CD4-positive, alpha-beta T cell treated with Interleukin-12 subunit alpha and Interleukin-12 subunit beta, for 1 hour (primary cell): ENCODE measurements around the gene ST7.

Source experiments
- DNase-seq: peaks from one replicate; pipeline ENCODE4 v3.0.0-alpha.2; 2020

ST7 gene

DNA sequence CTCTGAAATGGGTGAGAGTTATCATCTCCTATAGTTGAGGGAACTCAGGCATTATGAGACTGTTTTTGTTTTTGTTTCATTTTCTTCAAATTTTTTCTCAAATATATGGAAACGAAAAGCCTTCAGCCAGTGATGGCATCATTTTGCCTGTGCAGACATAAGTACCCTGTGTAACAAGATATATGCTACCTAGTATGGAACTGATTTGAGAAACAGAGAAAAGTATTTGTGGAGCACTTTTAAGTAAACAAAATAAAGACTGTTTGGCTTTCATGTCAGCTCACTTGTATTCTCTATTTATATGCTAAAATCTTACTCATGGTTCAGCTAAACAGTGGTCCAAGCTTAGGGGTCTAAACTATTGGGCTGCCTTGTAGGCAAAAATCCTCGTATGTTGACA is 219.0 kb downstream of the ST7 start:
- no peak for DNase-seq

DNA sequence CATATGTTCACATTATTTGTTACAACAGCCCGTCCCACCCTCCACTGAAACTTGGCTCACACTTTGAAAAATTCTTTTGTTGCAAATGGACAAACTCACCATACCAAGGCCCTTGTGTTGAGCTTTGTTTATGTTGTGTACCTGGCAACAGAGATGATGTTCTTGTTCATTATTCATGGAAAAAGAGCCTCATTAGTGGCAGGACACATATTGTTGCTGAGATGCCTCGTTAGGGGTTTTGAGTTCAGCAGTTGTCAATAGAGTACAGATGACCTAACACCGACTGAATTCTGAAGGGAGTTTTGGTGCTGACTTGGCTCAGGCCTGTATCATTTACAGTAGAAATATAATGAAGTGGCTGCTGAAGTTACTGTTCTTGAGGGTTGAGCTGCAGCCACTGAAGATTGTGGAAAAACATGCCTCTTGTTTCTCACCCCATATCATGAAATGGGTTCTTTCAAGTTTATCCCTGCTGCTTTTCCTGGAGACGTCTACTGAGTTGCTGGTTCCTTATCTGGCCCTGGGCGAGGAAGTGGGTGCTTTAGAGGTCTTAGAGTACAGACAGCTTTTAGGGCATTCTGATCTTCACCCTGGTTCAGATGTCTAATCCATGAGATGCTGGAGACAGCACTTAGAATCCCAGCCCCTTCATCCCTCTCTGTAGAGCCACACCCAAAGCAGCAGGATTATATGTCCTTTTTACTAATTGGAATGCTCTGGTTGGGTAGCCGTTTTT is 219.9 kb downstream of the ST7 start:
- DNase-seq = no peak

DNA sequence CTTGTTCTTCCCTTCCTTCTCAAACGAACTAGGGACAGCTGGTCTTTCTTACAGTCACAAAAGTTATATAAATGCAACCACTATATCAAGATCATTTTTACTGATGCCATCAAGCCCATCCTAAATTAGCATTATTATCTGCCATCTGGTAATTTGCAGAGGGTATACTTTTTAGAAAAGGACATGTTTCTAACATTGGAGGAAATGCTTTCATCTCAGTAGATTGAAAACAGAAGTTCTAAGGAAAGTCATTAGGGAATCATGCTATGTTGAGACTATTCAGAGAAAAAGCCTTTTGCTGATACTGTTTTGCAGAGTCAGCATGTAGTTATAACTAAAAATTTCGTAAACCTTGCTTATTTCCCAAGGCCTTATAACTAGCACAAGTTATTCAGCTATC is 222.9 kb downstream of the ST7 start:
- DNase-seq = no peak

DNA sequence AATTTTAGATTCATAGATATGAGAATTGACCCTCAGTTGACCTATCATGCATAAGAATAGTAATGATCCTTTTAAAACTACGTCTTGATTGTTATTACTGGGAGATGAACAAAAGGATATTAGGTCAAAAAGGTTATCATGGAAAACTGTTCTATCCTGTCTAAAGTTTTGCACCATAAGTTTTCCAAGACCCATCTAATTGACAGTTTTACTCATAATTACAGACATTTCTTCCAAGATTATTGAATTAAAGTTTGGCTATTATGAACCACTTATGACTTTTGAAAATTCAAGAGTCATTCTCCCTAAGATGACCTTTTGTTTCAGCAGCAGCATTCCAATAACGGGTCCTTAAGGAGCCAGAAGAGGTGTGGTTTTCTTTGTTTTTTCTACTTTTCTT is 225.3 kb downstream of the ST7 start:
- DNase-seq = no peak

DNA sequence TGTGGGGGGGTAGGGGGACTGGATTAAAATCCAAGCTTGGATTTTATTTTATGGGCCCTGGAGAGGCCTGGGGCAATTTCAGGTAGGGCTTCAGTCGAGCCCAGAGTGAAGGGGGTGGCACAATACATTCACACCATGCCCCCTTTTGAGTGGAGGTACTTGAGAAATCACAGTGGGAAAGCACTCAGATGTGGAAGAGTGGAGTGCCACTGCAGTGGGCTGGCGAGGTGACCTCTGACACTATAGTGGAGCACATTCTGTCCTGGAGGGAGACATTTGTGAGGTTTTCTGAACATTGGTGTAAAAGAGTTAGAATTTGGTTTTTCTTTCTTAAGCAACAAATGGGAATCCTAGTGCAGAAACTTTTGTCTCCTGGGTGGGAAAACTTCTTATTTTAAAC is 226.4 kb downstream of the ST7 start:
- no peak for DNase-seq

DNA sequence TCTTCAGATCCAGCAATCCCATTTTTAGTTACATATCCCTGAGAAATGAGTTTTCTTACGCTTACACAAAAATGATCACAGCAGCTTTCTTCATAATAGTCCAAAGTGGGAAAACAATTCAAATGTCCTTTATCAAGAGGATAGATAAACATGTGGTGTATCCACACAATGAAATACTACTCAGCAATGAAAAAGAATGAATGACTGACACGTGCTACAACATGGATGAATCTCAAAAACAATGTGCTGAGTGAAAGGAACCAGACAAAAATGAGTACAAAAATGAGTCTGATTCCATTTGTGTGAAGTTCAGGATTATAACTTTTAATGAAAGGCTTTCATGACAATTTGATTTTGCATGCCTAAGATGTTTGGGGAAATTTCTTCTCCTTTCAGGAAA is 230.4 kb downstream of the ST7 start:
- no peak for DNase-seq

DNA sequence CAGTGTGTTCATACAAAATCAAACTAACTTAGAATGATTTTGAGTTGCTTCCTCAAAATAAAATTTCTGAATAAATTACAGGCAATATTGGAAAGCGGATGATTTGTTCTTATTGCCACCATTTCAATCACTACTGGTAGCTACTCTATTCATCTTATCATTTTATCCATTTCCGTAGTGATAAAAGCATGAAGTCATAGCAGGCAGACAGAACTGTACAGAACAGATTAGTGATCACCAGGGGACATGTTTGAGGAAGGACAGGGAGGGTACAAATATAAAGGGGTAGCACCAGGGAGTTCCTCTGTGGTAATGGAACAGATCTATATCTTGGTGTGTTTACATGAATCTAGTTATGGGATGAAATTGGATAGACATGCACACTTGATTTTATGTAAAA is 231.1 kb downstream of the ST7 start:
- DNase-seq = no peak

DNA sequence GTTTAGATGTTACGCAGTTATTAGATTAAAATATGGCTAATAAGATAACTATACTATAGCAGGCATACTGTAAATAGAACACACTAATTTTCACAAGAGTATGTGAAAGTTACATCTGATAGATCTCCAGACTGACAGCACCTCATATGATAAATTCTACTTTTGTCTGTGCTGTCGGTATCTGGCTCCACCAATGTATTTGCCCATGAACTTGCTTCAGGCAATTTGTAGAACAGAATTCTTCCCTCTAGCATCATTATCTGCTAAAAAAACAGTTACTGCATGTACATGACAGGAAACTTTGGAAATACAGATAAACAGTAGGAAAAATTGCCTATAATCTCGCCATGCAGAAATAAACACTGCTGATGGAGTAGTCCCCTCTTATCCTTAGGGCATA is 231.8 kb downstream of the ST7 start:
- no peak for DNase-seq

DNA sequence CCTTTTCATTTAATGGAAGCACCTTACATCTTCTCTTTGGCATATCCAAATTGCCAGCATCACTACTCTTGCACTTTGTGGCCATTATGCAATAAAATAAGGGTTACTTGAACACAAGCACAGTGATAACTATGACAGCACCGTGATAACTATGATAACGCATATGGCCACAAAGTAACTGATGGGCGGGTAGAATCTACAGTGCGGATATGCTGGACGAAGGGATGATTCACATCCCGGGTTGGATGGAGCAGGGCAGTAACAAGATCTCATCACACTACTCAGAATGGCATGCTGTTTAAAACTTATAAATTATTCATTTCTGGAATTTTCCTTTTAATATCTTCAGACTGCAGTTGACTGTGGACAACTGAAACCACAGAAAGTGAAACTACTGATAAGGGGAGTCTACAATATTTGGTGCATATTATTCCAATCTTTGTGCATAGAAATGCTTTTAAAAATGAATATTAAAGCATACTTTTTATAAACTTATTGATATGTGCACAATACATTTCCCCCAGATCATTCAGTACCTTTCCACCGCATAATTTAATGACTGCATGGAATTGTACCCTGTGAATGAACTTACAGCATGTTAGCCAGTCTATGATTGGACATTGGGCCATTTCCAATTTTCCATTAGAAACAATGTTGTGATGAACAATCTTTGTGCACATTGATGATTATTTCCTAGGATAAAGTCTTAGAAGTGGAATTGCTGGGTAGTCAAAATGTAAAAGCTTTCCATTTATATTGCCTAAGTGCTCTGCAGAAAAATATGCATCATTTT is 233.1 kb downstream of the ST7 start:
- DNase-seq = no peak

DNA sequence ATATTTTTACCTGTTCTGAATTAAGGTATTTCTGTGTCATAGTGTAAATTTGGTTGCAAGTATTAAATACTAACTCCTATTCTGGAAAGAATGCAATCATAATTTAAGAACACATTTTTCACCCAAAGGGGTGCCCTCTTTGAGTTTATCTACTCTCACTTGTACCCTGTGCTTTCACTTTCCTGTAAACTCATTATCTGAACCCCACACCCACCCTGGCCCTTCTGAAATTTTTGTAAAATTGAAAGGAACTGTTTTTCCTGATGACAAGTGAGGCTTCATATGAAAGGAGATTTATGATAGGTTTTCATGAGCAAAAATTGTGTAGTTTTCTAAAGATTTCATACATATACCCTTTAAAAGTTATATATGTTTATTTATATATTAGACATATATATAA is 235.1 kb downstream of the ST7 start:
- no peak for DNase-seq

DNA sequence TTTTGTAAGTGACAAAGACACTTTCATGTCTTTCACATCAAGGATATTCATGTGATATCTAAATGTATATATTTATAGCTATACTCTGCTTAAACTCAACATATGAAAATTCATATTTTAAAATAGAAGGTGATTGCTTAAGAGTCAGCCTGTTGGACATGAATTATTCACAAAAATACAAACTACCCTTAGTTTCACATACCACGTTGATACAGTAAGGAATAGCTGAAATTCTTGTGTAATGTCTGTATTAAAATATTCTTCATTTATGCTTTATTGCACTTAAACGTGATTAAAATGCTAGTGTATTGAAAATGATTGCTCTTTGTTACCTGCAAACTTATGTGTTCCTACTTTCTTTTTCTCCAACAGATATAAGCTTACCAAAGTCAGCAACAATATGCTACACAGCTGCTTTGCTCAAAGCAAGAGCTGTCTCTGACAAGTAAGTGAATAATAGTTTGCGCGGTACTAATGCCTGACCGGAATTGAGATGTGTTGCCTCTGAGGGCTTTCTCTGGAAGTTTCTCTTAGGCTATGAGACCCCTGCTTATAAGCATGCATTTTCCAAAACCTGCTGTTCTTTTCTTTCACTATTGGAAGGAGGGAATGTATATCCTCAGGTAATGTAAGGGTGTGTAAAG is 235.8 kb downstream of the ST7 start:
- DNase-seq = no peak

DNA sequence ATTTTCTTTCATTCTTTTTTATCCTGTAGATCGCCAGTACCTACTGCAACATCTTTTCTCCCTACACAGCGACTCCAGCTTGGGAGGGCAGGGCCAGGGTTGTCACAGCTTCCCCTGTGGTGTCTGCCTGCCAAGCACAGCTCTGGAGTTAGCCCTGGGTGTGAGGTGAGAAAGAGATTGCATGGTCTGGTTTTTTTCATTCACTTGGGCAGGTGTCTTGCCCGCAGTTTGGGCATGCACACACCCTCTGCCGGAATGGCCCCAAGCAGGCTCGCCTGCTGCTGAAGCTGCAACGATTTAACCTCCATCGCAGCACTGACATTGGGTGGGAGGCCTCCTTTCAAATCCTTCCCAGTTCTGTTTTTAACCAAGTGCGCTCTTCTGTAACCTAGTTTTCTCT is 236.8 kb downstream of the ST7 start:
- DNase-seq = no peak

DNA sequence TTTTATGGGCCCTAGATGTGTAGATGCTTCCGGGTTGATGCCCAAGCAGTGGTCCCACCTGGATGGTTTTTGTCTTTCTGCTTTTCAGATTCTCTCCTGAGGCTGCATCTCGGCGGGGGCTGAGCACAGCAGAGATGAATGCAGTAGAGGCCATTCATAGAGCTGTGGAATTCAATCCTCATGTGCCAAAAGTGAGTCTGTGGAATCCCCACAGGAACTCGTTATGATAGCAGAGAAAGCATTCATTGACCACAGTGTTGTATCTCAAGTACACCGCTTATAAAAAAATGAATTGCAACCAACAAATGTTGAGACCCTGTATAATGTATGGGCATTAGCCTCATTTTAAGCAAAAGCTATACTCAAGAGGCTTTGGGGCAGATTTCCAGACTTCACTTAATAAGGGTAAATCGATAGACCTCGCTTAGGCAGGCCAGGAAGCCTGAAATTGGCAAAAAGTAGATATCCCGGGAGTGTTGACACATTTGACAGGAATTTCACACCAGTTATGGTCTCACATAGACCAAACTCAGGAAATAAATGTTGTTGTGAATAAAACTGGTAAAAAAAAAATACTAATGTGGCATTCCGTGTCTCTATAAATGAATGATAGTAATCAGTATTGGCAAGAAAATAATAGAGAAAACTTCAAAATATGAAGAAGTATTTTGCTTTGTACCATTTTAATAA is 237.6 kb downstream of the ST7 start:
- DNase-seq = no peak

DNA sequence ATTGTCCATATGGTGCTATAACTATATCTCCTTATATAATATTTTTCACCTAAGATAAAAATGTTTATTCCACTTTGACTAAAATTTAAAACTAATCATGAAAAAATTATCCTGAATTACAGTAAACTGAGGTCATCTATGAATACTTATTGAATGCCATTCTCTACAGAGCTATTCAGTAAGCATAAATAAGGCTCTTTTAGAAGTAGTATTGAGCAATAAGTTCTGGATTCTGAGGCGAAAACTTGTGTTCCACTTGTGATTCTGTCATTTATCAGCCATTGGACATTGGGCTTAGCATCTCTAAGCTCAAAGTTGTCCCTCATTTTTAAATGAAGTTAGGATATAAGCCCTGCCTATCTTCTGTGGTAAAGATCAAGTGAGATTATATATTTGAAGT is 238.8 kb downstream of the ST7 start:
- no peak for DNase-seq

DNA sequence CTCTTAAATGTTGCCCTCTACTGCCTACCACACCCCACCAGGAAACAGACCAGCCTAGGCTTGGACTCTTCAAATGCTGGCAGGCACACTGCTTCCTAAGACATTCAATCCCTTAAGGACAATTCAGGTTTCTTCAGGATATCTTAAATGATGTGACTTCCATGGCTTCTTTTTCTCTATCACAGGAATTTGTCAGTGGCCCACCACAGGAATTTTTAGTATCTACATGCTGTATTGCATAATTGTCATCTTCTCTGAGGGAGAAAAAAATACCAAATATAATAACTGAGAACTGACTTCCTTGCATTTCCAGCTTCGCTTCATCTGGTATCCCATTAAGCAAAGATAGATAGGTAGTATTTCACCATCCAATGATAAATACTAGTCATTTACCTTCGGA is 240.3 kb downstream of the ST7 start:
- DNase-seq = no peak

DNA sequence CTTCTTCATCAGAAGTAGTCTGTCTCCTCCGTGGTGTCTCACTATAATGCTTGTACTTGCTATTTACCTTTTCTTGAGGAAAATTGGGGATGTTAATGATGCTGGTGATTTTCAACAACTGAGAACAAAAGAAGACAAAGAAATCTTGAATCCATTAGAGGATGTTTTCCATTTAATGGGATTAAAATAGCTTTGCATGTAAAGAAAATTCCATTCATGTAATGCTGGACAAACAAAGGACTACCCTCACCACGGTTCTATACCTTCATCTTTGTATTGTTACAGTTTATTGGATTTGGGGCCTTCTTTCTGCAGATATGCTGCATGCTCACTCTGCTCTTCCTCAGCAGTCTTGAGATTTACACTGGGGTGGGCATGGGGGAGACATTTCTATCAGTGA is 241.1 kb downstream of the ST7 start:
- no peak for DNase-seq

DNA sequence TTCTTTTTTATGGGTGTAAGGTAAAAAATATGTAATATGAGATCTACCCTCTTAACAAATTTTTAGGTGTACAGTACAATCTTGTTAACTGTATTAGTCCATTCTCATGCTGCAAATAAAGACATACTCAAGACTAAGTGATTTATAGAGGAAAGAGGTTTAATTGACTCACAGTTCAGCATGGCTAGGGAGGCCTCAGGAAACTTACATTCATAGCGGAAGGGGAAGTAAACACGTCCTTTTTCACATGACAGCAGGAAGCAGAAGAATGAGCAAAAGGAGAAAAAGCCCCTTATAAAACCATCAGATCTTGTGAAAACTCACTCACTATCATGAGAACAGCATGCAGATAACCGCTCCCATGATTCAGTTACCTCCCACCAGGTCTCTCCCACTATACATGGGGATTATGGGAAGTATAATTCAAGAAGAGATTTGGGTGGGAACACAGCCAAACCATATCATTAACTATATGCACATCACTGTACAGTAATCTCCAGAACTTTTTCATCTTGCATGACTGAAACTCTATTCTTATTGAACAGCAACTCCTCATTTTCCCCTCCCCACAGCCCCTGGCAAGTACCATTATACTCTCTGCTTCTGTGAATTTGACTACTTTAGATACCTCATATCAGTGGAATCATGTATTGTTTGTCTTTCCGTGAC is 242.2 kb downstream of the ST7 start:
- no peak for DNase-seq

DNA sequence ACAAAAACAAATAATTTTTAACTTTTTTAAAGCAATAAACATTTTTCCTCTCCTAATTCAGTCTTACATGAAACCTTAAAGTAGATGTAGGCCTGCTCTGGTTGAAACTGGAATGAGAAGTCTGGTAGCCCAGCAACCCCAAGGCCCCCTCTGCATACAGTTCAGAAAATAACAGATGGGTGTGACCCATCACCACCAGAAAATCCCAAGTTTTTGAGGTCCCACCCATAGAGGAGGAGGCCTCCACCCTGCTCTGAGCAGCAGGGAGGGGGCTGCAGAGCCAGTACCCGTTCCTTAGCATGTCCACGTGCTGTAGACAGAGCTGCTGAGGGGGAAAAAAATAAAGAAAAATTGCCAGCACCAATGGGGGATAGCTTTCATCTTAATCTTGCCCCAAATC is 246.8 kb downstream of the ST7 start:
- DNase-seq = no peak

DNA sequence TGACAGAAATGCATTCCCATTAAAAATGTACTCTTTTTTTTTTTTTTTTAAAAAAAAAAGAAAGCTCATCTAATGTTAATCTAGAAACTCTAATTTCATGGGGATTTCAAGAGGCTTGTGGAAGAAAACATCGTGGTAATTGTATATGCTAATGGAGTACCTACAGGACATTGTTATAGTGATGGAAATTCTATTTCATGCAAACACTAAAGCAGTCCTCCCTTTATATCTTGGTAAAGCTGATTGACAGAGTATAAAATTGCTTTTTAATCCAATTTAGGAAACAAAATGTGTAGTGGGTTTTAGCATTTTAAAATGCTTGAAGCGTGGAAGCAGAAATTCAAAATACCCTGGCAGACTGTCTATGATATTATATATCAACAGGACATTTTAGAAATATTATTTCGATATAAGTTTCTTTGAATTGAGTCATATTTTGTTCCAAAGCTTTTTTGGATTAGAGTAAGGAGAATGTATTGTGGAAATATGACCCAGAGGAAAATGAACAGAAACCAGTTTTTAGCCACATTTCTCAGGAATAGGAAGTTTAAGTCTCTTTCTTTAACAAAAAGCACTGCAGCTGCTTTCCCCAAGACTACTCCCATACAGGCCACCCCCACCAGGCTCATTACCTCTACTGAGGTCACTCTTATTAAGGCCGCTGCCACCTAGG is 247.6 kb downstream of the ST7 start:
- no peak for DNase-seq

DNA sequence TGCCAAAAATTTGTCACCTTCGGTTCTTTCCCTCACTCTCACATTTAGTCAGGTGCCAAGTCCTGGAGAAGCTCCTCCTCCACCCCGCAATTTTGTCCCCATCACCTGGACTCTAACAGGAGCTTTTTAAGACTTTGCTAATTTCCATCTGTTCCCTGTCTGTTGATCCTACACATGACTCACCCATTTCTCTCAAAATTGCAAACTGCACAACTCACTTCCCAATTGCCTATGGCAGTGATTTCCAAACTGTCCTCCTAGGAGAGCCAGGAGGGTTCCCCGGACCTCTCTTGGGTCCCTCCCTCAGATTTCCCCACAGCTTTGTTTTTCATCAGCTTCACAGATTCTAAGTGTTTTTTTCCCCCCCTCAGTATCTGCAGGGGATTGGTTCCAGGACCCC is 249.2 kb downstream of the ST7 start:
- DNase-seq = no peak

DNA sequence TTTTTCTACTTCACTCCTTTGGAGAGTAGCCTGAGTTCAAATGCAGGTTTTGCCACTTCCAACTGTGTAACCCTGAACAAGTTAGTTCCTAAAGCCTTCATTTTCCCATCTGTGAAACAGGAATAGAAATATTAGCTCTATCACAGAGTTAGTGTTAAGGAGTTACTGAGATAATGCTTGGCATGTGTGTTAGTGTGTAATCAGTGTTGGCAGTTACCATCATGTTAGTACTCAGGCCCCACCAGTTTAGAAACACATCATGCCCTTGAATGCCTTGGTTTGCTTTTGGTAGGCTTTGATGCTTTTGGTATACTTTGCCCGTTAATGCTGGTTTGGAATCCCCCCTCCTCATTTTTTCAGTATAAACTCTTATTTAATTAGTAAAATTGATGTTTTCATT is 249.9 kb downstream of the ST7 start:
- no peak for DNase-seq

DNA sequence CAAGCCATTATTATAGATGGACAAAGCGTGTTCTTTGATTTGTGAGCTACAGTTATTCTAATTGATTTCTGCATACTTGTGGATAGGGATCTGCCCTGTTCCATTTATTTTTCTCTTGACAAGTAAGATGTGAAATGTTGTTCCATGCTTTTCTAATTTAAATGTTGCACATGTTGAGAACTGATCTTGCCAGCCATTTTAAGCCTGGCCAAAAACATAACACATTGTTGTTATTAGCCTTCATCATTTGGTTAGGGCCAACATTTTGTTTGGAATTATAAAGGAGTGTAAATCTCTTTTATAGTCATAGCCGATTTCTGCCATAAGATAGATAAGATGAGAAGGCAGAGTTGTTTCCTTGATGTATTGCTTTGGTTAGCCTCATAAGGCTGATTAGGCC is 252.6 kb downstream of the ST7 start:
- DNase-seq = no peak

DNA sequence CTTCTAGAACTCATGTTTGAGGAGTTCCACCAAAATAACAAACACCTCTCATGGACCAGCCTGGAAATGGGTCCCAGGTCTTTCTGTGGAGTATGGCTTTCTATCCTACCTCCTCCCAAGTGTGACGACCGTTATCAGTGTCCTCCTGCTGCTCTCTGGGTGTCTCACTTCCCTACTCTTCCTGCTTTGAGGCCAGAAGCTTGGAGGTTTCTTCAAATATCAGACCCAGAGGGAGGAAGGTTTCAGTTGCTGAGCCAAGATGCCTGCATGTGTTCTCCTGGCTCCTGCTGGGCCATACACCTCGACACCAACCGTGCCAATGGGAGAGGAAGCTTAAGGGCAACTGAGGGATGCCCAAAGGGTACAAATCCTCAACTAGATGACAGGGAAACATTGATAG is 255.0 kb downstream of the ST7 start:
- no peak for DNase-seq
